Measurements from ENCODE around the gene HTR2A.
A peak's percentile ranks its signal among the peaks of the same experiment; 100 is the strongest.

HTR2A gene

GRCh38 chr13:46896341-46897137, at the start of gene HTR2A:
HTR2A (minus strand) TSS chr13:46897053; CDS start chr13:46895906, 1,147 bp downstream.
- no peaks in the 10 kb centered on the region for H3K4me1 ChIP-seq (ENCODE audit: low read length)
- no peaks in the 10 kb centered on the region for H3K27me3 ChIP-seq (replicated peaks; ENCODE audit: insufficient read depth, low read length)
- H3K4me3 ChIP-seq (ENCODE audit: low read length), result no peak within 1 kb of the TSS
- H3K9ac ChIP-seq (ENCODE audit: low read length), result no peak within 1 kb of the TSS
- DNase-seq, result no peak
- H3K9me3 ChIP-seq (replicated peaks; ENCODE audit: insufficient read depth, low read length), result no peaks in the 10 kb centered on the region
- 0 out of 2 replicates have a peak within 1 kb of the TSS, but pooled peaks have one; percentile 21 for H3K4me2 ChIP-seq (ENCODE audit: low read depth, low read length)
- H3K27ac ChIP-seq (ENCODE audit: low read length), result no peak within 1 kb of the TSS
- TF ChIP-seq EZH2phosphoT487 (IDR thresholded peaks at IDR 0.05; ENCODE audit: low read length) (no peak), EZH2 (optimal IDR thresholded peaks at IDR 0.05; ENCODE audit: low read depth, low read length) (no peak), CTCF (IDR thresholded peaks at IDR 0.05; ENCODE audit: low read length) (no peak)
- H3K79me2 ChIP-seq (ENCODE audit: low read length), result no peaks in the 10 kb centered on the region
- H3F3A ChIP-seq (ENCODE audit: insufficient read depth, low read length), result no peaks in the 10 kb centered on the region
- no peaks in the 10 kb centered on the region for H3K9me2 ChIP-seq (replicated peaks; ENCODE audit: insufficient read depth, low read length)
- no peak within 1 kb of the TSS for H2AFZ ChIP-seq (ENCODE audit: low read length)
- no peaks in the 10 kb centered on the region for H4K20me1 ChIP-seq (ENCODE audit: insufficient read depth, low read length)
- H3K36me3 ChIP-seq (replicated peaks; ENCODE audit: insufficient read depth, low read length), result no peaks in the 10 kb centered on the region

GRCh38 chr13:46936525-46936924, 39.7 kb upstream of the HTR2A start:
- H3K4me2 ChIP-seq (ENCODE audit: low read depth, low read length), result no peak overlapping the region
- no peaks in the 10 kb centered on the region; the same call in 1 of the 2 replicates for H3K9me3 ChIP-seq (replicated peaks; ENCODE audit: insufficient read depth, low read length)
- no peaks in the 10 kb centered on the region for H3F3A ChIP-seq (ENCODE audit: insufficient read depth, low read length)
- H3K27ac ChIP-seq (ENCODE audit: low read length), result no peak overlapping the region
- H3K9me2 ChIP-seq (replicated peaks; ENCODE audit: insufficient read depth, low read length), result no peaks in the 10 kb centered on the region
- H3K36me3 ChIP-seq (replicated peaks; ENCODE audit: insufficient read depth, low read length), result no peaks in the 10 kb centered on the region
- no peaks in the 10 kb centered on the region for H3K79me2 ChIP-seq (ENCODE audit: low read length)
- H3K4me1 ChIP-seq (ENCODE audit: low read length), result no peaks in the 10 kb centered on the region
- DNase-seq, result no peak
- no peak overlapping the region for H3K4me3 ChIP-seq (ENCODE audit: low read length)
- TF ChIP-seq CTCF (IDR thresholded peaks at IDR 0.05; ENCODE audit: low read length), result no peak
- TF ChIP-seq EZH2 (optimal IDR thresholded peaks at IDR 0.05; ENCODE audit: low read depth, low read length), result no peak
- TF ChIP-seq EZH2phosphoT487 (IDR thresholded peaks at IDR 0.05; ENCODE audit: low read length), result no peak
- H3K9ac ChIP-seq (ENCODE audit: low read length), result no peak overlapping the region
- no peaks in the 10 kb centered on the region for H3K27me3 ChIP-seq (replicated peaks; ENCODE audit: insufficient read depth, low read length)
- H2AFZ ChIP-seq (ENCODE audit: low read length), result no peak overlapping the region
- H4K20me1 ChIP-seq (ENCODE audit: insufficient read depth, low read length), result no peaks in the 10 kb centered on the region

DNA sequence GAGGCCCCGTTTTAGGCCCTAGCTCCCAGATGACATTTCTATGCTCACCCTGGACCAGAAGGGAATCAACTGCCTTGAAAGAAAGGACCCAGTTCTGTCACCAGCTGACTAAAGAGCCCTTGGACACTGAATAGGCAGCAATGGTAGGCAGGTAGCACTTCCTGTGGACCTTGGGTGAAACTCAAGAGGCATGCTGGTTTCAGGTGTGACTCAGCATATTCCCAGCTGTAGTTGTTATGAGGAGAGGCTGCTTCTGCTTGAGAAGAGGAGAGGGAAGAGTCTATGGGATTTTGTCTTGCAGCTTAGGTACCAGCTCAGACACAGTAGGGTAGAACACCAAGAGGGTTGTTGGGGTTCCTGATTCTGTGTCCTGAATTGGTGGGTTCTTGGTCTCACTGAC, 37.9 kb upstream of the HTR2A start:
- Histone ChIP-seq H4K20me1 (ENCODE audit: insufficient read depth, low read length) (no peaks in the 10 kb centered on the region), H3K36me3 (replicated peaks; ENCODE audit: insufficient read depth, low read length) (no peaks in the 10 kb centered on the region), H3K79me2 (ENCODE audit: low read length) (no peaks in the 10 kb centered on the region), H3K9ac (ENCODE audit: low read length) (no peak overlapping the region), H3K4me1 (ENCODE audit: low read length) (no peaks in the 10 kb centered on the region), H3K4me2 (ENCODE audit: low read depth, low read length) (no peak overlapping the region), H3K4me3 (ENCODE audit: low read length) (no peak overlapping the region), H3K27me3 (replicated peaks; ENCODE audit: insufficient read depth, low read length) (no peaks in the 10 kb centered on the region), H3F3A (ENCODE audit: insufficient read depth, low read length) (no peaks in the 10 kb centered on the region), H3K27ac (ENCODE audit: low read length) (no peak overlapping the region), H2AFZ (ENCODE audit: low read length) (no peak overlapping the region), H3K9me3 (replicated peaks; ENCODE audit: insufficient read depth, low read length) (no peaks in the 10 kb centered on the region; the same call in 1 of the 2 replicates), H3K9me2 (replicated peaks; ENCODE audit: insufficient read depth, low read length) (no peaks in the 10 kb centered on the region)
- TF ChIP-seq CTCF (IDR thresholded peaks at IDR 0.05; ENCODE audit: low read length) (no peak), EZH2 (optimal IDR thresholded peaks at IDR 0.05; ENCODE audit: low read depth, low read length) (no peak), EZH2phosphoT487 (IDR thresholded peaks at IDR 0.05; ENCODE audit: low read length) (no peak)
- peak; percentile 13 for DNase-seq

All from MM.1S (cell line).